OCI-LY7 (cell line): ENCODE results near the gene DSG2. TPM values are rescaled to one million over a fixed set of nuclear protein-coding genes. Genes with fewer than 3 reads are reported as not detected.

Source experiments
- BruUV-seq: library from RNA; stranded (reverse); fragments of 400-500 nt; replicated peaks from 2 replicates; lab custom pipeline; 2021; lab: Mats Ljungman, UMichigan
- CTCF ChIA-PET: fragments of 300-600 bp; sonication (Branson Sonifier 250); formaldehyde crosslinking; loops from one replicate; lab custom pipeline; 2022; ENCODE audit warnings: antibody characterized with exemption; ENCODE audit not compliant: unreplicated experiment; lab: Charles Lee
- POLR2A ChIA-PET: fragments of 300-600 bp; sonication (Branson Sonifier 250); formaldehyde crosslinking; loops from one replicate; lab custom pipeline; 2022; ENCODE audit warnings: antibody characterized with exemption; lab: Charles Lee
- DNase-seq: peaks from one replicate; pipeline ENCODE4 v3.0.0-alpha.2; 2015; ENCODE audit warnings: low spot score
- H2AFZ ChIP-seq: fragments of 200-600 bp; sonication (generic), shearing (Covaris generic); 2 replicates; pipeline ENCODE4 v1.6.1; 2014; ENCODE audit warnings: mild to moderate bottlenecking, antibody characterized with exemption, low read length, moderate library complexity
- H3K27ac ChIP-seq: fragments of 200-600 bp; sonication (generic); 2 replicates; pipeline ENCODE4 v1.5.1; 2014; ENCODE audit warnings: mixed run types, low read depth, mild to moderate bottlenecking, moderate library complexity, low read length, inconsistent platforms; ENCODE audit not compliant: poor library complexity, severe bottlenecking
- H3K36me3 ChIP-seq: fragments of 200-600 bp; sonication (generic); 2 replicates; pipeline ENCODE4 v1.6.1; 2014; ENCODE audit warnings: mild to moderate bottlenecking, antibody characterized with exemption, low read length, moderate library complexity, mixed read lengths; ENCODE audit not compliant: insufficient read depth
- H3K4me1 ChIP-seq: fragments of 200-600 bp; sonication (generic); 2 replicates; pipeline ENCODE4 v1.5.1; 2014; ENCODE audit warnings: mild to moderate bottlenecking, low read length; ENCODE audit not compliant: insufficient read depth, poor library complexity, severe bottlenecking
- H3K4me2 ChIP-seq: fragments of 200-600 bp; sonication (generic); 2 replicates; pipeline ENCODE4 v1.6.1; 2014; ENCODE audit warnings: mild to moderate bottlenecking, low read length
- H3K4me3 ChIP-seq: fragments of 200-600 bp; sonication (generic); 2 replicates; pipeline ENCODE4 v1.5.1; 2014; ENCODE audit warnings: mild to moderate bottlenecking, low read depth, low read length; ENCODE audit not compliant: poor library complexity, severe bottlenecking
- H3K79me2 ChIP-seq: fragments of 200-600 bp; sonication (generic); 2 replicates; pipeline ENCODE4 v1.6.1; 2016; ENCODE audit warnings: low read depth, mild to moderate bottlenecking, low read length, moderate library complexity, mixed read lengths; ENCODE audit not compliant: insufficient read depth
- H3K9me2 ChIP-seq: fragments of 200-600 bp; sonication (generic); 2 replicates; pipeline ENCODE4 v1.6.1; 2016; ENCODE audit warnings: mild to moderate bottlenecking, low read length, mixed read lengths; ENCODE audit not compliant: insufficient read depth
- H3K9me3 ChIP-seq: fragments of 200-600 bp; sonication (generic); 2 replicates; pipeline ENCODE4 v1.6.1; 2014; ENCODE audit warnings: mild to moderate bottlenecking, mixed run types, low read length, mixed read lengths
- H4K20me1 ChIP-seq: fragments of 200-600 bp; sonication (generic); 2 replicates; pipeline ENCODE4 v1.6.1; 2014; ENCODE audit warnings: mild to moderate bottlenecking, antibody characterized with exemption, low read length, moderate library complexity, mixed read lengths; ENCODE audit not compliant: insufficient read depth
- CTCF ChIP-seq: fragments of 200-600 bp; sonication (generic); conservative IDR thresholded peaks from 2 replicates; pipeline ENCODE4 v1.5.1; 2014; ENCODE audit warnings: mild to moderate bottlenecking, antibody characterized with exemption, low read length, moderate library complexity, mixed read lengths
- EZH2phosphoT487 ChIP-seq: fragments of 200-600 bp; sonication (generic); IDR thresholded peaks from 2 replicates; pipeline ENCODE4 v1.6.1; 2018; ENCODE audit warnings: low read depth, borderline replicate concordance, mild to moderate bottlenecking, mixed run types, antibody characterized with exemption, low read length, moderate library complexity, mixed read lengths
- intact Hi-C: fragments of 100-400 bp; cut with micrococcal nuclease; formaldehyde crosslinking; loops from one replicate; pipeline ENCODE4 v1.10.0; 2022; ENCODE audit not compliant: unreplicated experiment
- total RNA-seq, 2 experiments: library from RNA; depleted of rRNA in 1 of 2; stranded (reverse); fragments of >200 nt in 1 of 2; shearing (Covaris generic) in 1 of 2; gene quantifications; 2 replicates each; pipeline ENCODE4 v1.2.3, GENCODE V29; 2014 to 2022

DSG2 gene
- total RNA-seq, 2 experiments from 2014 or later, result not detected

DNA sequence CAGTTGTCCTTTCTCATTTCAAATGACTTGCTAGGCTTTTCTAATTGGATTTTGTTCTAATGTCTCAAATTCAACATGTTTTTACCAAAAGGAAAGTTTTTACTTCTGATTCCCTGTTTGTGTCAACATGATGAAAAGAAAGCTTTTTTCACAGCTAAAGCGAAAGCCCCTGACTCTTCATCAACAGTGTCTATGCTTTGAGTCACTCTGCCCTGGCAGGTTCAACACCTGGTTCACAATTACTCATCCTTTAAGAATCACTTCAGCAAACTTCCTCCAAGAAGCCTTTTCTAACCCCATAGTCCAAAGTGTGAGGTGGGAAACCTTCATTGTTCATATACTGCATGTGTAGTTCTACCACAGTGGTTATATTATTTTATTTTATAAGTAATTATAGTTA lies 7.6 kb upstream of the DSG2 start:
- POLR2A ChIA-PET, result interaction anchor here (0.6 kb wide), 1 partner anchor 28 kb away, joined by 3 read pairs; no protein-coding TSS in a partner anchor
- Histone ChIP-seq H3K79me2 (no peaks in the 10 kb centered on the region), H3K4me1 (no peaks in the 10 kb centered on the region), H2AFZ (no peak overlapping the region), H4K20me1 (no peaks in the 10 kb centered on the region), H3K4me2 (no peak overlapping the region), H3K27ac (no peak overlapping the region), H3K9me2 (no peaks in the 10 kb centered on the region), H3K9me3 (no peaks in the 10 kb centered on the region), H3K36me3 (no peaks in the 10 kb centered on the region), H3K4me3 (no peak overlapping the region)
- no TSS peak for BruUV-seq
- intact Hi-C loops, result no loop called here
- TF ChIP-seq EZH2phosphoT487, result no peak
- TF ChIP-seq CTCF, result no peak
- CTCF ChIA-PET, result no interaction called here
- DNase-seq, result no peak

GRCh38 chr18:31490833-31491232 lies 7.1 kb upstream of the DSG2 start:
- intact Hi-C loops, result no loop called here
- H4K20me1 ChIP-seq, result no peaks in the 10 kb centered on the region
- H3K4me1 ChIP-seq, result no peaks in the 10 kb centered on the region
- no peaks in the 10 kb centered on the region for H3K36me3 ChIP-seq
- H3K27ac ChIP-seq, result no peak overlapping the region
- H3K4me2 ChIP-seq, result no peak overlapping the region
- no peak overlapping the region for H2AFZ ChIP-seq
- no peaks in the 10 kb centered on the region for H3K9me3 ChIP-seq
- H3K79me2 ChIP-seq, result no peaks in the 10 kb centered on the region
- no TSS peak for BruUV-seq
- no peak for DNase-seq
- no peaks in the 10 kb centered on the region for H3K9me2 ChIP-seq
- TF ChIP-seq CTCF, result no peak
- TF ChIP-seq EZH2phosphoT487, result no peak
- ChIA-PET POLR2A (interaction anchor here (0.7 kb wide), 1 partner anchor 86 kb away, joined by 3 read pairs; no protein-coding TSS in a partner anchor), CTCF (no interaction called here)
- H3K4me3 ChIP-seq, result no peak overlapping the region

- Histone ChIP-seq H2AFZ (no peak overlapping the region), H4K20me1 (no peaks in the 10 kb centered on the region), H3K27ac (no peak overlapping the region), H3K79me2 (no peaks in the 10 kb centered on the region), H3K4me1 (no peaks in the 10 kb centered on the region), H3K4me3 (no peak overlapping the region), H3K4me2 (no peak overlapping the region), H3K9me2 (no peaks in the 10 kb centered on the region), H3K9me3 (no peaks in the 10 kb centered on the region), H3K36me3 (no peaks in the 10 kb centered on the region)
- no TSS peak for BruUV-seq
- ChIA-PET POLR2A (no interaction called here), CTCF (no interaction called here)
- DNase-seq, result no peak
- no peak for TF ChIP-seq CTCF
- no peak for TF ChIP-seq EZH2phosphoT487
- intact Hi-C loops, result no loop called here
Measured at GRCh38 chr18:31491586-31491985, 6.4 kb upstream of the DSG2 start.
